OCI-LY1 (cell line): Measurements from ENCODE around the gene PIR.

Experiments
- CTCF ChIP-seq: fragments of 200-600 bp; sonication (generic), shearing (Covaris generic); IDR thresholded peaks from 2 replicates; pipeline ENCODE4 v1.5.1; 2017; ENCODE audit warnings: mild to moderate bottlenecking, antibody characterized with exemption, low read length, moderate library complexity, mixed read lengths
- EZH2 ChIP-seq: fragments of 200-600 bp; sonication (generic), shearing (Covaris generic); IDR thresholded peaks from 2 replicates; pipeline ENCODE4 v1.8.0; 2017; ENCODE audit warnings: borderline replicate concordance, mixed run types, mild to moderate bottlenecking, antibody characterized with exemption, low read length, moderate library complexity, mixed read lengths

GRCh38 chrX:15492469-15492868 is 664 bp downstream of the PIR start:
- TF ChIP-seq CTCF = no peak
- TF ChIP-seq EZH2 = no peak
